NCI-H2107 treated with DMSO at 0.1 percent for 48 hours (cell line): ENCODE results near the gene EGFR.
"Not testable (repeated sequence)": the region's sequence is repeated elsewhere in the genome, so short reads cannot be mapped to it uniquely, and the experiment has no call there.

ENCODE experiments used
- DNase-seq: peaks from one replicate; lab custom pipeline; 2025; ENCODE audit not compliant: unreplicated experiment; lab: John Stamatoyannopoulos, UW

The EGFR gene

DNA sequence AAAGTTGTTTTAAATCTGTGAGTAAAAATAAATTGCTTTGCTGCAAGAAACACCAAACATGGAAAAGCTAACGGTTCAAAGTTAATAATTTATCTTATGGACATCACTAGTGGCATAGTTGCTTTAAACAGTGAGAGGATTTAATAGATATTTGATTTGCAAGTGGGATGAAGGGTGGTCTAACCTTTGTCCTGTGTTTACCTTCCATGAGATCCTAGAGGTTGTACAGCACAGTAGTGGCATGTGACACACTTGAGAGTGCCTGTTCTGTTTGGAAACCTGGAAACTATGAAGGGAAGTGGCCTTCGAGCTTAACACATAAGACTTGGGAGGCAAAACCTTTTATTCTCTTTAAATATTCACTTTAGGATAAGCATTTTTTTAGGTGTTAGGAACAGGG, 16.0 kb downstream of the EGFR start:
- no peak for DNase-seq

DNA sequence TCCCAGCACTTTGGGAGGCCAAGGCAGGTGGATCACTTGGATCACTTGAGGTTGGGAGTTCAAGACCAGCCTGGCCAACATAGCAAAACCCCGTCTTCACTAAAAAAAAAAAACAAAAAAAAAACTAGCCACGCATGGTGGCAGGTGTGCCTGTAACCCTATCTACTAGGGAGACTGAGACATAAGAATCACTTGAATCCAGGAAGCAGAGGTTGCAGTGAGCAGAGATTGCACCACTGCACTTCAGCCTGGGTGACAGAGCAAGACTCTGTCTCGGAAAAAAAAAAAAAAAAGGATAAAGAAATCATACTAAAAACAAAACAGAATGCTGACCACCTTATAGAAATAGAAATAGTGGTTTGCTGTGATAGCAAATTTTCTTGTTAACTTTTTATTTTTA, 16.6 kb downstream of the EGFR start:
- not testable (repeated sequence) for DNase-seq

DNA sequence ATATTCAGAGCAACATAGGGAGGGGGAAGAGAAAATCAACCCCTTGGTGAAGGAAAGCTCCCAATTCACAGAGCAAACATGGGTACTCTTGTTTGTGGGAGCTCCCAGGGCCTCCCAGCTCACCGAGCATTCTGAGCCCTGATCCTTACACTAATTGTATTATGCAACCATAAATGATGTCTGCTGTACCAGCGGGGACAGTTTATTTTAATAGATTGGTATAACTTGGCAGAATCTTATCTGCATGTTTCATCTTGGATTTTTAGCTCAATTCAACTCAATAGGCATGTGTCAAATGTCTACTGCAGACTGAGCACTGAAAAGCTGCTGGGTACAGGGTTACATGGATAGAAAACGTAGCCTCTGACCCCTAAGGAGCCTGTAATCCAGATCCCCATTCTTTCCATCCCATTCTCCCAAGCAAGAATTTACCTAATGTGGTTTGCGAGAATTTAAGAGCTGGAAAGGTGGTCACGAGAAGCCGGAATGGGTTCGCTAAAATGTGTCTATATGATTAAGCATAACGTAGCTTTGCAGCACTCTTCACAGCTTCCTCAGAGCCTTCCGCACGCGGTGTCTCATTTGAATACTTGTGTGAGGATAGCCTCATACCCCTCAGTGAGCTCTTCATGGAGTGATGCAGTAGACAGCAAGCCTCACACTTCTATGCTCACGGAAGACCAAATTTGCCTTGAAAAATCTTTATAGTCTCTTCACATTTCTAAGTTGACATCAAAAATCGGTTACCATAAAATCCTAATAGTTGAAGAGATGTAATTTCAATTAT, 18.3 kb downstream of the EGFR start:
- DNase-seq, result no peak

DNA sequence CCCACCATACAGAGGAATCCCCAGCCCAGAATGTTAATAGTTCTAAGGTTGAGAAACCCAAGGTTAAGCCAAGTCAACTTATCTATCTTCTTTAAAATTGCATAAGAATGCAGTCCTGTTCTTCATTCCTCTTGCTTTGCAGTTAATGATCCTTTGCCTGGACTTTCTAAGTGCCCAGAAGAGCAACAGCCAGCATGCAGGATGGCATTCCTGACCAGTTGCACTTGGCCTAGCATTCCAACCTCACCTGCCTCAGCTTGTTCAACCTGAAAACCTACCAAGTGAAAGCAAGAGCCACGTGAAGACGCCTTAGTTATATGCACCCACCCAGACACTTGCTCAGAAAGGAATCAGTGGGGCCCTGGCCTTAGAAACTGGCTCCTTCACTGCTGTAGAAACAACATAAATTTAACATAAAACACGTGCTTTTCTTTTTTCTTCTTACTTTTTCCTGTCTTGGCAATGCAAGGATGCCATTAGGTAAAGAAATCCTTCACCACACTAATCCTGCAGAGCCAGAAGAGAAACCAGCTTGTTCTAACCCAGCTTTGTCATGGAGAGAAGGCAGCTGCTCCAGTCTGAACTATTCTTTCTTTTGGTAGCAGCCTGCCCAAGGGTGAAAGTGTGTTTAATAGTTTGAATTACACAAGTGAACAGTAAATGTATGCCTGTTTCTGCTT, 25.0 kb downstream of the EGFR start:
- DNase-seq, result no peak

DNA sequence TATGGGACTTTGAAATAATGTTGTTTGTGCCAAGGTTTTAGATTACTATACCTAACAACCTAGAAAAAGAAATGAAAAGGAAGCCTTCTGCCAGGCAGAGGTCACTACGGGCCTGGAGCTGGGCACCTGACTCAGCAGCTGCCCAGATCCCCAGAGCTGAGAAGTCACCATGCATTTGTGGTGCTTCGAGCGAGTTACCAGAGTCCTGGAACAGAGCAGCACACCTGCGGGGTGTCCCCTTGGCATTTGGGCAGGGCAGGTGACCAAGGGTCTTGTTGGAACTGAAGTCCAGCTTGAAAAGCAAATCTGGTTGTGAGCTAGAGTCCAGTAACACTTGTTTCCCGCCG, 25.5 kb downstream of the EGFR start:
- DNase-seq, result no peak

DNA sequence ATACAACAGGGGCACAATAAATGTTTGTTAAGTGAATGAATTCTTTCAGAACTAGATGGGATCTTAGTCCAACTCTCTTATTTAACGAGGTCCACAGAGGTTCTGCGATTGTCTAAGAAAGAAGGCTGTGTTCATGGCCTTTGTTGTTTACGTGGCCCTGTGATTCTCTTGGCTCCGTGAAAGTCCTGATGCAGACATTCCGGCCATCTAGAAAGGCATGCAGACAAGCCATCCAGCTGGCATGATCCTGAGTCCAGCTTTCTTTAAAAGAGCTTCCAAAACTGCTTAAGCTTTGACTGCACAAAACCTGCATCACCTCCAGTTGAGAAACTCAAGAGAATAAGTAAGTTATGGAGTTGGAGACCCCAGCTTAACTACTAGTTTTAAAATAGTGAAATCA, 26.0 kb downstream of the EGFR start:
- DNase-seq, result no peak

DNA sequence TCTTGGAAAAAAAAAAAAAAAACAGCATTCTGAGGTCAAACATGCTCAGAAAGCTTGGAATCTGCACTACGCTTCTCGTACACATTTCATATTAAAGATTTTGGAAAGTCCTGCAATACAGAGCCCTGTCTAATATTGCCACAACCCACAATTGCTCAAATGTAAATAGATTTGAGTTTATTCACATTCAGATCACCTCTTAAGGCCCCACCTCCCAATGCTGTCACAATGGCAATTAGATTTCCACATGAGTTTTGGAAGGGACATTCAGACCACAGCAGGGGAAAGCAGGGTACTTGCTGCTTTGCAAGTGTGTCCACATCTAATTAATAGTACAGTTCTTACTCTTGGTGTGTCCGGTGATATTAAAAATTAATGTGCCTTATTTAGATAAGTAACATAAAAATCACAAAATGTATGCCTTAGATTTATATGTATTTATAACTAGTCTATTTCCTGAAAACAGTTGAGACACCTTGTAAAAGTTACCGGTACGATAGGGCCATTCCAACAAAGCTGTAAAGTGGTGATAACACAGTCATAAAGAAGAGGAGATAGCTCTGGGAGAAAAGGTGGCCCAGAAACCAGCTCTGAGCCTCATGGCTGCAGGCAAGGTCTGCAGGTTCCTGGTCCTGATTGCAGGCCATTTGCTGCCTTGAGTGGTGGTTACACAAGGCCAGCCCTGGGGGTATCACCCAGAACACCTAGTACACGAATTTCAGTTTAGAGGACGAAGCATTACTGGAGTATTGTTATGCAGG, 27.9 kb downstream of the EGFR start:
- DNase-seq, result no peak

DNA sequence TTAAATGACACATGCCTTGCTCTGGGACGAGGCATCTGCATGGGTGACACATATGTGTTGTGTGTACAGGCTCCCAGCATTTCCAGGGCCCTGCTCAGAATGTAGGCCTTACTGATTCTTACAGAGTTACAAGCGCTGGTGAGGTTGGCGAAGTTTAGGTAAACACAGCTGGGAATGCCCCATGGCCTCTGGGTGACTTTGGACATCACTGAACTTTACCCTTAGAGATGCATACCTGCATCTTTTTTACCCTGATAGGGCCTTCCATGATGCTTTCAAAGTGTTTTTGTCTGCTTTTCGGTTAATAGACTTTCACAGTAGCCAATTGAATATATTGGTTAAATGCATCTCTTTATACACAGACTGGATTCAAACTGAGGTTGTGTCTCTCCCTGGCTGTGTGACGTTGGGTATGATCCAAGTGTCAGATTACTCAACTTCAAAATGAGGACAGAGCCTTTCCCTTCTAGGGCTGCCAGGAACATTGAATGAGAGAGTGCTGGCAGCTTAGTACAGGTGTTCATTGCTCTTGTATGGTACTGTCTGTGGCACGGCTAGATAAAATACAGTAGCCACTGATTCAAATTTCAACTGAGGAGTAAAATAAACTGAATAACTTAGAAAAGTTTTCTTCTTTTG, 29.5 kb downstream of the EGFR start:
- peak; percentile 97 for DNase-seq

DNA sequence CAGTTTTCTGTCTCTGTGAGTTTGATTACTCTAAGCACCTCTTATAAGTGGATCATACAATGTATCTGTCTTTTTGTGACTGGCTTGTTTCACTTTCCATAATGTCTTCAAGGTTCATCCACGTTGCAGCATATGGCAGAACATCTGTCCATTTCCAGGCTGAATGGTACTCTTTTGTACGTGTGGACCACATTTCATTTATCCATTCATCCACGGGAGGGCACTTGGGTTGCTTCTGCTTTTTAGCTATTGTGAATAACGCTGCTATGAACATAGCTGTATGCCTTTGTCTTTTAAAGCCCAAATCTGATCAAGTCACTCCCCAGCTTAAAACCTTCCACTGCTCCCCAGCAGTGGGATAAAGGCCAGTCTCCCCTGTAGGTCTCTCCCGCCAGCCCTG, 31.5 kb downstream of the EGFR start:
- no peak for DNase-seq

DNA sequence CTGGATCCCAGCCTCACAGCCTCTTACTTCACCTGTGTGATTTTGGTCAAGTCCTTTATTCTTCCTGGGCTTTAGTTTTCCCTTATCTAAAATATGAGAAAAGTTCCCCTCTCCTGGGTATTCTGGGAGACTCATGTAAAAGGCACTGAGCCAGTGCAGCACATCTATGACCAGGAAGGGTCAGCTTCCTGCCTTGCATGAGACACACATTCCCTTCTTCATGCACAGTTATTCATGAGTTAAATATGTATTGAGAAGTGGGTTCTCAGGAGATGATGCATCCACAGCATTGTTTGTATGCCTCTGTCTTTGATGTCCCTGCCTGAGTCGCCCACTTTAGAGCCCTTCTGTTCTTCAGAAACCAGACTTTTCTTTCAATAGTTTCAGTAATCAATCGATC, 33.3 kb downstream of the EGFR start:
- DNase-seq, result no peak

DNA sequence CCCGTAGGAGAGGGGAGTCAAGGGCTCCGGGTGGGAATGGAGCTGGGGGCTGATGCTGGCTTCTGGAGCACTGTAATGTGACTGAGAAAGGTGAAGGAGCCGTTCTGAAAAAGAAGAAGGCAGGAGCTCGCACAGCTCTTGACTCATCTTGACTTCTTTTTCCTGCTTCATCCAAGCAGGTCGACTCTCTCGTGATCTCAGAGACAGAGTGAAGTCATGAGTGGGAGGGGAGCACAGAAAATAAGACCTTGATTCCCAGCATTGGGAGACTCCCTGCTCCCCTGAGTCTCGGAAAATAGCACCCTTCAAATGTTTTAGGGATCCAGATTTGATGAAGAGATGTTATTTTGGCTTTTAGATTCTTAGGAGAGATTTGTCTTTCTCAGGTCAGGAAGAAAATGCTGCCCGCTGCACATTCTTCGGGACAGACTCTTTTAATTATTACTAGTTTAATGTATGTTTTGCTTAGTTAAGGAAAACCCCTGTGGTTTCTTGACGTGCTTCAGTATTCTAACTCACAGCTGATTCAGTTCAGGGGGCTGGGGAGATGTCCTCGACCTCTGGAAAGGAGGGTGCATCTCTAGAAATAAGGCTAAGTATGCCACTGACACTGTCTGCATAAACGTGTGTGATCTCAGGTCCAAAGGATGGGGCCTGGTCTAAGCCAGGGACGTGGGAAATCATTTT, 34.1 kb downstream of the EGFR start:
- DNase-seq, result no peak

DNA sequence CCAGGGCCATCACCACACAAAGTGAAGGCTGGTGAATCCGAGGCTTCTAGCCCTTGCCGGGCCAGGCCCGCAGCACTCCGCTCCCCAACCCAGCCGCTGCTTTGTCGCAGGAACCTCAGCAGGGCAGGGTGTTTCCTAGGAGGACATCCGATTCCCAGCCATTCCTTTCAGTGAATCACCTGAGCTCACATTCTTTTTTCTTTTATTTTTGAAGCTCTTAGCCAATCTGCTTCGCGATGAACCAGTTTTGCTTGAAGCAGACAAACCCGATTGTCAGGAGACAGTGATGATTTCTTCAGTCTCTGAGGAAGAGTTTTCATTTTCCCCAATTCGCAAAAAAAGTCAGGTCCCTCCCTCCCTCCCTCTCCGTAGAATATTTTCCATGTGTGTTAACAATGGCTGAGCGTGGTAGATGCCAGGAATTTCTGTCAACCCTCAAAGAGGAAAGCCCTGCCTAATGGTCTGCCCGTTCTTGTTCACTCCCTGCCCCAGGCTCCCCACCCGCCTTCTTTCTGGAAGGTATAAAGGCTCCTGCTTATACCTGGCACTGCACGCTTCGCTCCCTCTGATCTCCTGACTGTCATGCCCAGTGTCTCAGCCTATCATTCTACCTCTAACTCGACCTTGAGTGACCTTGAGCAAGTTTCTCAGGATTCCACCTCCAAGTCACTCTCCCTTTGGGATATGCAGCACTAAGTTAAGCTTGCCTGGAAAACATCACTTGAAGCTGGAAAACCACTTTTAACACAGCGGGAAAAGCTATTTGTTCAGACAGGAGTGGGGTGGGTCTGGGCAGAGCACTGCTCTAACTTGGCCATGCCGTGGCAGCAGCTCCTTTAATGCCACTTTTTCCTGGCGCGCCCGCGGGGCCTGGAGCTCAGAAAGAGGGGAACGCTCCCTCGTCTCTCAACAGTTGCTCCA, 35.1 kb downstream of the EGFR start:
- DNase-seq, result no peak

DNA sequence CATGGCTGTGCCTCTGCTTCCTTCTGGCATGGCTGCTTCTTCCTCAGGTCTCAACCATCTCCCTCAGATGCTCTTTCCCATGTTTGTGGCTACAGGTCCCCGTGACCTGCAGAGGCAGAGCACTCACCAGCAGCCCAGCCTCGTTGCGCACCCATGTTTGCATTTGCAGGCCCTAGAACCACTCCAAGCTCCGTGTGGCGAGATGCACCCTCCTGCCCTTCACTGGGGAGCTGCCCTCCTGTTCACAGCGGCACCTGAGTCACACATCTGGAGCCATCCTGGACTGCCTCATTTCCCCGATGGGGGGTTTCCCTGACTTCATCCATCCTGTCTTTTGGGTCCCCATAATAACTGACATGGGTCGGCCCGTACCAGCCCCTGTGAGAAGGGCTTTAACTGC, 35.9 kb downstream of the EGFR start:
- DNase-seq, result no peak

DNA sequence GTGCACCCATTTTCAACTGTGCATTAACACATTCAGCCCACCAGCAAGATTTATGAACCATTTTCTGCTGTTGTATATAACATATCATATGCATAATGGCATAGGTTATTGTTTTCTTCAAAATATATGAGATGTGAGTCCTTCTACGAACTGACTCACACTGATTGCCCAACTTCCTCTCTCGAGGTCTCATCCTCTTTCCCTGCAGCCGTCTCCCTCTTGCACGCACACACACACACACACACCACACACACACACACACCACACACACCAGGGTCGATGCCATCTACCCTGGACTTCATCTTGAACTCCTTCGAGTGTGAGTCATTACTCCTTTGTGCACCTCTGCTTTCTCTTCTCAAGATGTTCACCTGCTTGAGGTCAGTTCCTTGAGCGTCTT, 36.7 kb downstream of the EGFR start:
- DNase-seq, result no peak

DNA sequence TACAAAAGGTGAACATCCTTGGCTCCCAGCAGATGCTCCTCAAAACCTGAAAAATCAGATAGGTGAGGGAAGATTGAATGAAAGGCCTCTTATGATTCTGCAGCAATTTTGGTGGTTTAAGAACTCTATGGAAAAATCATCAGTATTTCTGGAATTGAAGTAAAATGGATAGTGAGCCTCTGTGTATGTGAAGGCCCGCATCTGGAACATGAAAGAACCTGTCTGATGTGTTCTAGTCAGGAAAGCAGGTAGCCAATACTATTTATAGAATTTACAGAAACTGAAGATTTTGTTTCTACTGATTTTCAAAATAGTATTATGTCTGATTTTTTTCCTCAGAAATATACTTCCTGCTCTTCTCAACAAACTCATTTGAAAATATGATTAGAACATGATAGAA, 37.3 kb downstream of the EGFR start:
- no peak for DNase-seq

DNA sequence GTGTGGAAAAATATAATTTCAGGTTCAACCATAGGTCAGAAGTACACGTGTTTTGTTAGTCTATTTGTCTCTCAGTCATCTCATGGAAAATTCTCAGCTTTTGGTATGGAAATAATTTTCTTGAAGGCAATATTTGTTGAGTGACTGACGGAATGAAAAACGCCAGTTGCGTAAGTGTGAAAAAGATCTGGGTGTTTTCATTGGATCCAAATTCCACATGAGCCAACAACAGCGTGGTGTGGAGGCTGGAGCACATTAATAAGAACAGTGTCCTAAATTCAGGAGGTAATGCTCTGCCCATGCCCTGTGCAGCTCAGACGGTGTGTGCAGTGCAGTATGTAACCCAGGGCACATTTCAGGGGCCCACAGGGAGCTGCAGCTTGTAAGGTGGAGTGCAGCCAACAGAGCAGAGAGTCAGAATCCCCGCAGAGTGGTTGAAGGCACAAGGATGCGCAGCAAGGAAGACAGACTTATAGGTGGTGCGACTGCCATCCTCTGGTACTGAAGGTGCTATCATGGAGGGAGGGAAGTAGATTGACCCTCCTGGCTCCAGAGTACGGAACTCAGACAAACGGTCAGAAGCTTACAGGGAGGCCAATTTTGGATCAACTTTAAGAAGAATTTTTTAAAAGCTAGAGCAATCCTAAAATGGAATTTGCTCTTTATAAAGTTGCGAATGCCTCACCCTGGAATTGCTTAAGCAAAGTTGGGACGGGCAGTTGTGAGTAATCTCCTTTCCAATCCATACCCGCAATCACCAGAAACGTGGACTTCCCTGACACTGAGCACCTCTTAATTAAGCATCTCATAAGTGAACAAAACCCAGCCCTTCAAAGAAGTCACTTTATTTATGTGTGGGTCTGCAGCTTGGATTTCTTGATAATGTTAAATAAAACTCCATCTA, 38.0 kb downstream of the EGFR start:
- no peak for DNase-seq

DNA sequence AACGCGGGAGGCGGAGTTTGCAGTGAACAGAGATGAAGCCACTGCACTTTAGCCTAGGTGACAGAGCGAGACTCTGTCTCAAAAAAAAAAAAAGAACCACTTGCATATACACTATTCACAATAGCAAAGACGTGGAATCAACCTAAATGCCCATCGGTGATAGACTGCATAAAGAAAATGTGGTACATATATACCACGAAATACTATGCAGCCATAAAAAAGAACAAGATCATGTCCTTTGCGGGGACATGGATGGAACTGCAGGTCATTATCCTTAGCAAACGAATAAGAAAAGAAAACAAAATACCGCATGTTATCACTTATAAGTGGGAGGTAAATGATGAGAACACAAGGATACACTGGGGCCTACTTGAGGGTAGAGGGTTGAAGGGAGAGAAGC, 39.5 kb downstream of the EGFR start:
- no peak for DNase-seq

DNA sequence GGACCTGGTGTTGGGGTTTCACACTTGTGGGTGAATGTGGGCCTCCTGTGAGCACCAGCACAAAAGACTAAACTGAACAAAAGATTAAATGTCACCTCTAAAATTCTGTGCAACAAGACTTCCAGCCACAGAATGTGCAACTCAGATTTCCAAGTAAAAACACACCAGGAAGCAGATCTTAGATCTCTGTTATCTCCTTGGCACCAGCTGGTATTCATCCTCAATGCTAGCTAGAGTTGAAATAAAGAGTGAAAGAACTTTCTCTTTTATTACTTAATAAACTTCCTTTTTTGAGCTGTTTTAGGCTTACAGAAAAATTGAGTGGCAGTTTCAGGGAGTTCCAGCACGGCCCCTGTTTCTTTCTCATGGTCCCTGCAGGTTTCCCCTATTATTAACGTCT, 40.2 kb downstream of the EGFR start:
- DNase-seq, result no peak

DNA sequence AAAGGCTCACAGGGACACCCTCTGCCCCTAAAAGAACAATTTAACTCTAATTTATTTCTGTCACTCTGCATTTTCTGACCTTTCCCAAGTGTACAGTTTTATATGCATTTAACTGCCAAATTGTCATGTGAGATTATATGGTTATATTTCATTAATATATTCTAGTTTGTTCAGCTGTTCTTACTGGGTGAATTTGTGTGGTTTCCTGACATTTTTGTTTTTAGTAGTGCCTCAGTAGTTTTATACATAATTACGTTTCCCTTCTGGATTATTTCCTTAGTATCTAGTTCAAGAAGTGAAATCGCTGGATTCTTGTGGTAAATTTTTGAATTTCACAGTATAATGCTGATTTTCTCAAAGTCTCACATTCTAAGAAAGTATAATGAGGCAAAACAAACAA, 41.3 kb downstream of the EGFR start:
- no peak for DNase-seq
